ENCODE results near the gene PLXNB3.
A peak's percentile ranks its signal among the peaks of the same experiment; 100 is the strongest.
"Not testable (repeated sequence)": the region's sequence is repeated elsewhere in the genome, so short reads cannot be mapped to it uniquely, and the experiment has no call there.

The PLXNB3 gene

GRCh38 chrX:153814591-153815315 lies 50.7 kb downstream of the PLXNB3 start:
- no peaks in the 10 kb centered on the region for H3K27me3 ChIP-seq (ENCODE audit: insufficient read depth, low read length)
- H3K36me3 ChIP-seq (ENCODE audit: insufficient read depth, low read length), result no peaks in the 10 kb centered on the region
- H3K27ac ChIP-seq (ENCODE audit: low read depth, low read length), result no peak overlapping the region
- no peak overlapping the region for H3K4me3 ChIP-seq (ENCODE audit: low read length)
- no peaks in the 10 kb centered on the region for H3K9me3 ChIP-seq (ENCODE audit: insufficient read depth, low read depth, low read length)
- H3K4me1 ChIP-seq (ENCODE audit: insufficient read depth, low read length), result peaks cover 2% of the 10 kb centered on the region; the same call in 1 of the 2 replicates
- H3K9ac ChIP-seq (ENCODE audit: low read depth, low read length), result no peak overlapping the region
- WGBS, result 91% methylated on average over 19 of the region's 19 CpGs

- 92% methylated on average over 23 of the region's 25 CpGs for WGBS
- Histone ChIP-seq H3K9ac (ENCODE audit: low read depth, low read length) (no peak overlapping the region), H3K27me3 (ENCODE audit: insufficient read depth, low read length) (no peaks in the 10 kb centered on the region), H3K4me1 (ENCODE audit: insufficient read depth, low read length) (peaks cover 9% of the 10 kb centered on the region), H3K9me3 (ENCODE audit: insufficient read depth, low read depth, low read length) (no peaks in the 10 kb centered on the region), H3K36me3 (ENCODE audit: insufficient read depth, low read length) (no peaks in the 10 kb centered on the region), H3K4me3 (ENCODE audit: low read length) (no peak overlapping the region), H3K27ac (ENCODE audit: low read depth, low read length) (no peak overlapping the region)
Observed at GRCh38 chrX:153816831-153817690, 53.0 kb downstream of the PLXNB3 start.

GRCh38 chrX:153818064-153818463 lies 54.0 kb downstream of the PLXNB3 start:
- H3K27me3 ChIP-seq (ENCODE audit: insufficient read depth, low read length); H3K9ac ChIP-seq (ENCODE audit: low read depth, low read length); H3K4me3 ChIP-seq (ENCODE audit: low read length); H3K27ac ChIP-seq (ENCODE audit: low read depth, low read length); H3K36me3 ChIP-seq (ENCODE audit: insufficient read depth, low read length); H3K9me3 ChIP-seq (ENCODE audit: insufficient read depth, low read depth, low read length); H3K4me1 ChIP-seq (ENCODE audit: insufficient read depth, low read length): not testable (repeated sequence)
- 94% methylated on average over 8 of the region's 9 CpGs for WGBS

GRCh38 chrX:153818571-153819383 lies 54.7 kb downstream of the PLXNB3 start:
- Histone ChIP-seq H3K27me3 (ENCODE audit: insufficient read depth, low read length) (no peaks in the 10 kb centered on the region), H3K27ac (ENCODE audit: low read depth, low read length) (peak overlapping the region; percentile 86), H3K9ac (ENCODE audit: low read depth, low read length) (peak overlapping the region; percentile 79), H3K4me1 (ENCODE audit: insufficient read depth, low read length) (peaks cover 7% of the 10 kb centered on the region; the same call in 1 of the 2 replicates), H3K9me3 (ENCODE audit: insufficient read depth, low read depth, low read length) (no peaks in the 10 kb centered on the region), H3K4me3 (ENCODE audit: low read length) (peak overlapping the region; percentile 52), H3K36me3 (ENCODE audit: insufficient read depth, low read length) (no peaks in the 10 kb centered on the region)
- WGBS, result 3% methylated on average over 67 of the region's 67 CpGs

- peak overlapping the region; percentile 79 for H3K9ac ChIP-seq (ENCODE audit: low read depth, low read length)
- no peaks in the 10 kb centered on the region for H3K36me3 ChIP-seq (ENCODE audit: insufficient read depth, low read length)
- peaks cover 7% of the 10 kb centered on the region; the same call in 1 of the 2 replicates for H3K4me1 ChIP-seq (ENCODE audit: insufficient read depth, low read length)
- H3K27me3 ChIP-seq (ENCODE audit: insufficient read depth, low read length), result no peaks in the 10 kb centered on the region
- peak overlapping the region; percentile 86 for H3K27ac ChIP-seq (ENCODE audit: low read depth, low read length)
- WGBS, result 39% methylated on average over 17 of the region's 23 CpGs
- H3K9me3 ChIP-seq (ENCODE audit: insufficient read depth, low read depth, low read length), result no peaks in the 10 kb centered on the region
- H3K4me3 ChIP-seq (ENCODE audit: low read length), result peak overlapping the region; percentile 52
Observed at GRCh38 chrX:153819384-153820040, 55.5 kb downstream of the PLXNB3 start.

- 84% methylated on average over 7 of the region's 7 CpGs for WGBS
- H3K36me3 ChIP-seq (ENCODE audit: insufficient read depth, low read length), result no peaks in the 10 kb centered on the region
- H3K27me3 ChIP-seq (ENCODE audit: insufficient read depth, low read length), result no peaks in the 10 kb centered on the region
- no peaks in the 10 kb centered on the region for H3K9me3 ChIP-seq (ENCODE audit: insufficient read depth, low read depth, low read length)
- no peak overlapping the region for H3K4me3 ChIP-seq (ENCODE audit: low read length)
- H3K4me1 ChIP-seq (ENCODE audit: insufficient read depth, low read length), result peaks cover 12% of the 10 kb centered on the region
- H3K9ac ChIP-seq (ENCODE audit: low read depth, low read length), result no peak overlapping the region
- H3K27ac ChIP-seq (ENCODE audit: low read depth, low read length), result no peak overlapping the region
Observed at GRCh38 chrX:153820601-153821000, 56.6 kb downstream of the PLXNB3 start.

GRCh38 chrX:153821066-153821465 lies 57.0 kb downstream of the PLXNB3 start:
- Histone ChIP-seq H3K27me3 (ENCODE audit: insufficient read depth, low read length) (no peaks in the 10 kb centered on the region), H3K36me3 (ENCODE audit: insufficient read depth, low read length) (no peaks in the 10 kb centered on the region), H3K27ac (ENCODE audit: low read depth, low read length) (no peak overlapping the region), H3K4me3 (ENCODE audit: low read length) (no peak overlapping the region), H3K9me3 (ENCODE audit: insufficient read depth, low read depth, low read length) (no peaks in the 10 kb centered on the region), H3K4me1 (ENCODE audit: insufficient read depth, low read length) (peaks cover 12% of the 10 kb centered on the region), H3K9ac (ENCODE audit: low read depth, low read length) (no peak overlapping the region)
- WGBS, result 70% methylated on average over 8 of the region's 9 CpGs

GRCh38 chrX:153824348-153824747 lies 60.3 kb downstream of the PLXNB3 start:
- WGBS, result 96% methylated on average over 10 of the region's 10 CpGs

GRCh38 chrX:153825042-153825441 lies 61.0 kb downstream of the PLXNB3 start:
- Histone ChIP-seq H3K9ac (ENCODE audit: low read depth, low read length) (no peak overlapping the region), H3K27me3 (ENCODE audit: insufficient read depth, low read length) (peaks cover 24% of the 10 kb centered on the region; the same call in 1 of the 2 replicates), H3K4me3 (ENCODE audit: low read length) (no peak overlapping the region), H3K9me3 (ENCODE audit: insufficient read depth, low read depth, low read length) (no peaks in the 10 kb centered on the region), H3K27ac (ENCODE audit: low read depth, low read length) (no peak overlapping the region), H3K36me3 (ENCODE audit: insufficient read depth, low read length) (no peaks in the 10 kb centered on the region), H3K4me1 (ENCODE audit: insufficient read depth, low read length) (peaks cover 27% of the 10 kb centered on the region)
- WGBS, result 89% methylated on average over 8 of the region's 8 CpGs

More at GRCh38 chrX:153824348-153824747, 60.3 kb downstream of the PLXNB3 start:
- Histone ChIP-seq H3K27me3 (ENCODE audit: insufficient read depth, low read length) (peaks cover 18% of the 10 kb centered on the region; the same call in 1 of the 2 replicates), H3K9ac (ENCODE audit: low read depth, low read length) (no peak overlapping the region), H3K4me1 (ENCODE audit: insufficient read depth, low read length) (peaks cover 27% of the 10 kb centered on the region), H3K9me3 (ENCODE audit: insufficient read depth, low read depth, low read length) (no peaks in the 10 kb centered on the region), H3K27ac (ENCODE audit: low read depth, low read length) (no peak overlapping the region), H3K36me3 (ENCODE audit: insufficient read depth, low read length) (no peaks in the 10 kb centered on the region), H3K4me3 (ENCODE audit: low read length) (no peak overlapping the region)

Data from HUES64 (cell line).